Transverse colon (tissue), 4 donors: ENCODE measurements around the gene IQSEC3. TPM values are rescaled to one million over a fixed set of nuclear protein-coding genes. Genes with fewer than 3 reads are reported as not detected.

Experiments used
- DNase-seq: peaks from one replicate; pipeline ENCODE4 v3.0.0-alpha.2; 2019
- H3K27ac ChIP-seq, 4 donors: fragments of 200-600 bp; sonication (generic); 2 replicates each; pipeline ENCODE4 v1.5.1; 2016 to 2018; ENCODE audit warnings: inconsistent platforms in 4 of 4
- H3K27me3 ChIP-seq: fragments of 200-600 bp; sonication (generic); 2 replicates; pipeline ENCODE4 v1.5.1; 2017; ENCODE audit warnings: inconsistent platforms
- H3K36me3 ChIP-seq, 4 donors: fragments of 200-600 bp; sonication (generic); 2 replicates each; pipeline ENCODE4 v1.5.1; 2017 to 2019; ENCODE audit warnings: inconsistent platforms in 4 of 4
- H3K4me1 ChIP-seq, 4 donors: fragments of 200-600 bp; sonication (generic); 2 replicates each; pipeline ENCODE4 v1.5.1; 2017 to 2020; ENCODE audit warnings: inconsistent platforms in 4 of 4
- H3K4me3 ChIP-seq, 4 donors: fragments of 200-600 bp; sonication (generic); 1 replicate in 1 of 4; 2 replicates in 3 of 4; pipeline versions ENCODE4 v1.5.1 to v1.6.1; 2017 to 2019; ENCODE audit warnings: inconsistent platforms in 4 of 4
- H3K9me3 ChIP-seq, 2 donors: fragments of 200-600 bp; sonication (generic); 2 replicates each; pipeline ENCODE4 v1.5.1; 2017 to 2019; ENCODE audit warnings: inconsistent platforms in 2 of 2
- EP300 ChIP-seq: sonication (generic); formaldehyde crosslinking; IDR thresholded peaks from one replicate; pipeline ENCODE4 v1.6.1; 2017; ENCODE audit warnings: antibody characterized with exemption, low read depth
- POLR2A ChIP-seq: fragments of 450-650 bp; IDR thresholded peaks from one replicate; pipeline ENCODE4 v1.6.1; 2016; ENCODE audit warnings: antibody characterized with exemption, mild to moderate bottlenecking, moderate library complexity
- POLR2AphosphoS5 ChIP-seq, 3 donors: sonication (generic); formaldehyde crosslinking; IDR thresholded peaks; one replicate each; pipeline ENCODE4 v1.6.1; 2016; ENCODE audit warnings: antibody characterized with exemption in 3 of 3
- WGBS, 2 donors: methylation state at CpG; one replicate each; pipeline ENCODE4 v1.1.5; 2018; ENCODE audit warnings: low coverage in 1 of 2; 5-methylcytosine and 5-hydroxymethylcytosine counted together
- in situ Hi-C, 4 donors: fragments of 200-750 bp; cut with MboI; loops; one replicate each; pipeline versions ENCODE4 v1.15.0 to v1.15.1; 2017; ENCODE audit warnings: low sequenced_read_pairs in 3 of 4, low pct_ligation_motif_present in 1 of 4, low pct_unique_long_range_greater_than_20kb in 1 of 4
- intact Hi-C: fragments of 100-400 bp; cut with DNase I; formaldehyde crosslinking; loops from one replicate; pipeline ENCODE4 v1.15.1; 2023; ENCODE audit warnings: low total_unique reads
- total RNA-seq, 4 donors: library from RNA; depleted of rRNA; stranded (reverse); fragments of >200 nt; gene quantifications; one replicate each; pipeline ENCODE4 v1.1.0, GENCODE V29; 2016
- TF ChIP-seq, protein P1 (sequence below), 5 experiments: fragments of 200-600 bp in 3 of 5; fragments of 450-650 bp in 2 of 5; sonication (generic) in 3 of 5; IDR thresholded peaks; 1 replicate in 2 of 5; 2 replicates in 3 of 5; pipeline ENCODE4 v1.5.1; 2016 to 2017; ENCODE audit warnings: antibody characterized with exemption in 5 of 5, inconsistent platforms in 3 of 5, mild to moderate bottlenecking in 2 of 5, moderate library complexity in 1 of 5

IQSEC3 gene
- total RNA-seq, 4 donors from 2014 or later: 0.16 to 35.4 (median 0.27) TPM; not detected in 1

DNA sequence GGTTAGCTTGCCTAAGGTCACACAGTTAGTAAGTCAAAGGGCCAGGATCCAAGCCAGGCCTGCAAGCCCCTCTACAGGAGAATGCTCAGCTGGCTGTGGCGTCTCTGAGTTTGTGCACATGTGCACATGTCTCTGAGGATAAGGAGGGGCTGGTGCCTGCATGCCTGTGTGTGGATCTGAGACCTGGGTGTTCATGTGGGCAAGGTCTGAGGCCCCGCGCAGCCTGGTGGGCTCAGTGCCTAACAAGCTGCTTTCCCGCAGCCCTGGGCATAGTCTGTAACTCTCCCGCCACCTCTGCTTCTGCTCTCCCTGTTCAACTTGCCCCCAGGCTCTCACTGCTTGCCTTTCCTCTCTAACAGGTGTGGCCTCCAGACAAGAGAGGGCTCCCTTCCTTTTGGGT, 151.7 kb downstream of the IQSEC3 start:
- in situ Hi-C loops: no loop called here
- peaks cover 8% of the 10 kb centered on the region for H3K27me3 ChIP-seq
- intact Hi-C loops: no loop called here

DNA sequence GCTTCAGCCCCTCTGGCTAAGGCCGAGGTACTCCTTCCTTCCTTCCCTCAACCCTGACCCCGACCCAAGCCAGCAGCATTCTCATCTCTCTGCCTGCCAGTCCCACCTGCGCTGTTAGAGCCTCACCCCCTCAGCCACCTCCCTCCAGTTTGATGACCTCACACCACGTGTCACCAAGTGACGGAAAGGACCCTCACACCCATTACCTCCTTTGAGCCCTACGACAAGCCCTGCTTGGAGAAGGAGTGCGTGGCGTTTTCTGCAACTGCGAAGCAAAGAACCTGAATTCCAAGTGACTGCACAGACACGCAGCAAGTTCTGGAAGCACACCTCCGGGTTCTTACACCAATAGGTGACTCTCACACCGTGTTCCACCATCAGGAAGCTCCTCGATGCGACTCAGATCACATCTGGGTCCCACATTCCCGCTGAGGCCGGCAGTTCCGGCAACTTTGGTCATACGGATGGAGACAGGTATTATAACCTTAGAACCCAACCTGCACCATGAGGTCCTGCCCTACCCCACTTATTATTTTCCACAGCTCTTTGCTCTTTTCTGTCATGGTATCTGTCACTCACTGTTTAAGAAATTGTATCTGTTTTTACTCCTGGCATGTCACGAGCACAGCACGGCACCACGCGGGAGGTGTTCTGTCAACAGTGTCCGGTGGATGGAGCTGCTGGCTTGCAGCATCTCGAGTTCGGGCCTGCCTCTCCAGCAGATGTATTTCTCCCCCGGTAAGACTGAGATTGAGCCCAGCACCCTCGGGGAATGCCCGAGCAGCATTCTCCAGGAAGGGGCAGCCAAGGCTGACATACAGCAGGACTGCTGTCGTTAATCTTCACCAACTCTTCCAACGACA, 152.4 kb downstream of the IQSEC3 start:
- no peak overlapping the region for H3K27ac ChIP-seq
- intact Hi-C loops (no loop called here), in situ Hi-C loops (no loop called here)
- no peaks in the 10 kb centered on the region for H3K9me3 ChIP-seq
- DNase-seq: no peak
- WGBS, 2 donors: 75 to 78% methylated on average over 14 to 30 of the region's 30 CpGs
- peaks cover 8% of the 10 kb centered on the region for H3K27me3 ChIP-seq
- no peak overlapping the region for H3K4me3 ChIP-seq
- TF ChIP-seq, protein P1, sequence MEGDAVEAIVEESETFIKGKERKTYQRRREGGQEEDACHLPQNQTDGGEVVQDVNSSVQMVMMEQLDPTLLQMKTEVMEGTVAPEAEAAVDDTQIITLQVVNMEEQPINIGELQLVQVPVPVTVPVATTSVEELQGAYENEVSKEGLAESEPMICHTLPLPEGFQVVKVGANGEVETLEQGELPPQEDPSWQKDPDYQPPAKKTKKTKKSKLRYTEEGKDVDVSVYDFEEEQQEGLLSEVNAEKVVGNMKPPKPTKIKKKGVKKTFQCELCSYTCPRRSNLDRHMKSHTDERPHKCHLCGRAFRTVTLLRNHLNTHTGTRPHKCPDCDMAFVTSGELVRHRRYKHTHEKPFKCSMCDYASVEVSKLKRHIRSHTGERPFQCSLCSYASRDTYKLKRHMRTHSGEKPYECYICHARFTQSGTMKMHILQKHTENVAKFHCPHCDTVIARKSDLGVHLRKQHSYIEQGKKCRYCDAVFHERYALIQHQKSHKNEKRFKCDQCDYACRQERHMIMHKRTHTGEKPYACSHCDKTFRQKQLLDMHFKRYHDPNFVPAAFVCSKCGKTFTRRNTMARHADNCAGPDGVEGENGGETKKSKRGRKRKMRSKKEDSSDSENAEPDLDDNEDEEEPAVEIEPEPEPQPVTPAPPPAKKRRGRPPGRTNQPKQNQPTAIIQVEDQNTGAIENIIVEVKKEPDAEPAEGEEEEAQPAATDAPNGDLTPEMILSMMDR (IDR thresholded peaks at IDR 0.05): no peak
- TF ChIP-seq EP300 (no peak), POLR2A (no peak), POLR2AphosphoS5 (IDR thresholded peaks at IDR 0.05) (no peak)
- H3K36me3 ChIP-seq: no peaks in the 10 kb centered on the region
- H3K4me1 ChIP-seq: no peaks in the 10 kb centered on the region

More for the DNA sequence above, 151.7 kb downstream of the IQSEC3 start:
- Histone ChIP-seq H3K36me3 (no peaks in the 10 kb centered on the region), H3K9me3 (no peaks in the 10 kb centered on the region), H3K4me1 (peaks cover 0 to 6% (median 5%) of the 10 kb centered on the region in 4 donors), H3K4me3 (no peak overlapping the region), H3K27ac (no peak overlapping the region)
- DNase-seq: no peak
- no peak for TF ChIP-seq POLR2A
- no peak for TF ChIP-seq POLR2AphosphoS5 (IDR thresholded peaks at IDR 0.05)
- TF ChIP-seq, protein P1 (IDR thresholded peaks at IDR 0.05): no peak
- no peak for TF ChIP-seq EP300
- 78 to 94% methylated on average over 2 to 5 of the region's 5 CpGs for WGBS, 2 donors

DNA sequence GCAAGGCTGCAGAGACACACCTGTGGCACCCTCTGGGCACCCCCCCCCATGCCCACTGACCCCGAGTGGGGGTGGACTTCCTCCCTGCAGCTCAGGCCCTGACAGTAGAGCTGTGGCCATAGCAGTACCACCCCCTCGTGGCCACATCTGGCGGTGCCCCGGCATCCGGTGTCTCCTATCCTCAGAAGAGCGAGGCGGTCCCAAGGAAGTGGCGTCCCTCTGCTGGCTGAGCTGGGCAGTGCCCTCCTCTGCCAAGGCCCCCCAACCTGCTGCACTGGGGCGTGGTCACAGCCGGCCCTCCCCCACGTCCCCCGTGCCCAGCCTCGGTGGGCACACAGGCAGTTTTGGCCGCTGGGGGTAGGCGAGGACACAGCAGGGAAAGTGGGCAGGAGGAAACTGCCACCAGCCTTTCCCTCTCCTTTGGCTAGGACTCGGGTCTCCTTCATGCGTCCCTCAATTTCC, 153.4 kb downstream of the IQSEC3 start:
- in situ Hi-C loops: no loop called here
- WGBS, 2 donors: 28% methylated on average over 9 of the region's 17 CpGs; no CpG with 5 or more reads in 1 of the 2 donors
- Histone ChIP-seq H3K27me3 (no peaks in the 10 kb centered on the region), H3K36me3 (no peaks in the 10 kb centered on the region), H3K4me3 (no peak overlapping the region), H3K4me1 (no peaks in the 10 kb centered on the region), H3K9me3 (no peaks in the 10 kb centered on the region), H3K27ac (no peak overlapping the region)
- DNase-seq: peak; percentile 74
- intact Hi-C loops: no loop called here
- no peak for TF ChIP-seq POLR2AphosphoS5 (IDR thresholded peaks at IDR 0.05)
- no peak for TF ChIP-seq EP300
- TF ChIP-seq, protein P1 (IDR thresholded peaks at IDR 0.05): peak; percentile 54 to 84 (median 69)
- TF ChIP-seq POLR2A: no peak

DNA sequence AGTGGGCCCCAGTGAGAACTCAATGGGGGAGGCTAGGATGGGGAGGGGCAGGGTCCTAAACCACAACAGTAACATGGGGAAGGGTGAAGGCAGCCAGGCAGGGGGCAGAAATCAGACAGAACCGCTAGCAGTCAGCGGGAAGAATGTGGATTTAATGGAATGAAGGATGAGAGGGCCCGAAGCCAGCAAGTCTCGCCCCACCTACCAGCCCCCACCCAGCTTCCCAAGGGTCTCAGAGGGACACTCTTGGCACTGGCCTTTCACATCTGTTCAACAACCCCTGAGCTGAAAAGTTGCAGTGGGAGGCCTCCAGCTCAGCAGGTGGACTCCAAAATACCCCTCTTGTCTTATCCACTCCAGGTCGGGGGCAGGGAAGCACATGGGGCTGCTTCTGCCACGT, 153.9 kb downstream of the IQSEC3 start:
- Histone ChIP-seq H3K36me3 (no peaks in the 10 kb centered on the region), H3K27ac (no peak overlapping the region), H3K4me1 (no peaks in the 10 kb centered on the region), H3K4me3 (no peak overlapping the region), H3K27me3 (no peaks in the 10 kb centered on the region), H3K9me3 (no peaks in the 10 kb centered on the region)
- no peak for TF ChIP-seq POLR2AphosphoS5 (IDR thresholded peaks at IDR 0.05)
- TF ChIP-seq, protein P1 (IDR thresholded peaks at IDR 0.05): no peak
- no peak for TF ChIP-seq POLR2A
- no peak for TF ChIP-seq EP300
- intact Hi-C loops (no loop called here), in situ Hi-C loops (no loop called here)
- 78% methylated on average over 6 of the region's 6 CpGs; no CpG with 5 or more reads in 1 of the 2 donors for WGBS, 2 donors
- no peak for DNase-seq
